ENCODE data around the gene ANO6.
"Not testable (repeated sequence)": the region's sequence is repeated elsewhere in the genome, so short reads cannot be mapped to it uniquely, and the experiment has no call there.

Gene ANO6

GRCh38 chr12:45235087-45236025 lies 19.5 kb downstream of the ANO6 start:
- DNase-seq (ENCODE audit: low read depth in 2 of 2) = no peak

- not testable (repeated sequence) for DNase-seq (ENCODE audit: low read depth in 2 of 2)
Observed at GRCh38 chr12:45236383-45236782, 20.5 kb downstream of the ANO6 start.

- no peak for DNase-seq (ENCODE audit: low read depth in 2 of 2)
Observed at GRCh38 chr12:45242180-45242579, 26.3 kb downstream of the ANO6 start.

- DNase-seq (ENCODE audit: low read depth in 2 of 2) = no peak
Observed at GRCh38 chr12:45243963-45244362, 28.1 kb downstream of the ANO6 start.

- no peak for DNase-seq (ENCODE audit: low read depth in 2 of 2)
Observed at GRCh38 chr12:45244561-45245343, 28.9 kb downstream of the ANO6 start.

GRCh38 chr12:45246236-45246635 lies 30.3 kb downstream of the ANO6 start:
- DNase-seq (ENCODE audit: low read depth in 2 of 2) = no peak

- no peak for DNase-seq (ENCODE audit: low read depth in 2 of 2)
Observed at GRCh38 chr12:45247589-45247988, 31.7 kb downstream of the ANO6 start.

GRCh38 chr12:45248095-45248494 lies 32.2 kb downstream of the ANO6 start:
- no peak for DNase-seq (ENCODE audit: low read depth in 2 of 2)

GRCh38 chr12:45254254-45254653 lies 38.4 kb downstream of the ANO6 start:
- no peak for DNase-seq (ENCODE audit: low read depth in 2 of 2)

- DNase-seq (ENCODE audit: low read depth in 2 of 2) = no peak
Observed at GRCh38 chr12:45256721-45257120, 40.8 kb downstream of the ANO6 start.

- no peak for DNase-seq (ENCODE audit: low read depth in 2 of 2)
Observed at GRCh38 chr12:45257185-45257930, 41.5 kb downstream of the ANO6 start.

GRCh38 chr12:45259675-45260074 lies 43.8 kb downstream of the ANO6 start:
- DNase-seq (ENCODE audit: low read depth in 2 of 2) = peak in 1 of 2 experiments; percentile 39

GRCh38 chr12:45260104-45260815 lies 44.4 kb downstream of the ANO6 start:
- DNase-seq (ENCODE audit: low read depth in 2 of 2) = peak in 1 of 2 experiments; percentile 24

- DNase-seq (ENCODE audit: low read depth in 2 of 2) = no peak
Observed at GRCh38 chr12:45260854-45261253, 45.0 kb downstream of the ANO6 start.

- not testable (repeated sequence) for DNase-seq (ENCODE audit: low read depth in 2 of 2)
Observed at GRCh38 chr12:45262185-45262584, 46.3 kb downstream of the ANO6 start.

- no peak for DNase-seq (ENCODE audit: low read depth in 2 of 2)
Observed at GRCh38 chr12:45263587-45263986, 47.7 kb downstream of the ANO6 start.

- peak; percentile 86 to 87 for DNase-seq (ENCODE audit: low read depth in 2 of 2)
Observed at GRCh38 chr12:45268672-45269411, 52.9 kb downstream of the ANO6 start.

GRCh38 chr12:45269412-45269751 lies 53.5 kb downstream of the ANO6 start:
- no peak for DNase-seq (ENCODE audit: low read depth in 2 of 2)

- DNase-seq (ENCODE audit: low read depth in 2 of 2) = no peak
Observed at GRCh38 chr12:45270951-45271350, 55.1 kb downstream of the ANO6 start.

- peak; percentile 72 to 73 for DNase-seq (ENCODE audit: low read depth in 2 of 2)
Observed at GRCh38 chr12:45273717-45274271, 57.9 kb downstream of the ANO6 start.
